ENCODE results near the gene KRTAP5-5.
"Not testable (repeated sequence)": the region's sequence is repeated elsewhere in the genome, so short reads cannot be mapped to it uniquely, and the experiment has no call there.

Gene KRTAP5-5

DNA sequence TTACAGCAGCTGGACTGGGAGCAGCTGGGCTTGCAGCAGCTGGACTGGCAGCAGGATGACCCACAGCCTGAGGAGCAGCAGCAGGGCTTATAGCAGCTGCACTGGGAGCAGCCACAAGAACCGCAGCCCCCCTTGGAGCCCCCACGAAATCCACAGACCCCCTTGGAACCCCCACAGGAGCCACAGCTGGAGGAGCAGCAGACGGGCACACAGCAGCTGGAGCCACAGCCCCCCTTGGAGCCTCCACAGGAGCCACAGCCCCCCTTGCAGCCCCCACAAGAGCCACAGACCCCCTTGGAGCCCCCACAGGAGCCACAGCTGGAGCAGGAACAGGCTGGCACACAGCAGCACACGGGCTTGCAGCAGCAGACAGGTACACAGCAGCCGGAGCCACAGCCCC, 21.7 kb upstream of the KRTAP5-5 start:
- DNase-seq = not testable (repeated sequence)

DNA sequence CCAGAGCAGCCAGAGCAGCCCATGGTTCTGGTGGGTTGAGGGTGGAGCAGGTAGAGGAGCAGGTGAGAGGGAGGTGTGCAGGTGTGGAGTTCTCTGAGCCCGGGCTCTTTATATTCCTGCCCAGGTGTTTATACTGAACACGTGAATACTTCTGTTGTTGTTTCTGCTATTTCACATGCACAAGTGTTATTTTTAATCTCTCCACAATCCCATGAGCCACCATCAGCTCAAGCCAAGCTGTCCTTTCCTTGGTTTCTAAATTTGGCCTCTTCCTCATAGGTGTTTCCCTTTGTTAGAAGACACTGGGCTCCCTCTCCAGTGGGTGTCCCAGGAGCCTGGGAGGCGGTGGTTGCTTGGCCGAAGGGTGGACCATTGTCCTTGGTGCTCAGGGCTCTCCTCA, 21.2 kb upstream of the KRTAP5-5 start, which contains the start of gene KRTAP5-3:
KRTAP5-3 (minus strand) TSS at position 101 of the 400 bp plus-strand sequence; CDS start at position 23, 78 bp downstream.
- DNase-seq = no peak

DNA sequence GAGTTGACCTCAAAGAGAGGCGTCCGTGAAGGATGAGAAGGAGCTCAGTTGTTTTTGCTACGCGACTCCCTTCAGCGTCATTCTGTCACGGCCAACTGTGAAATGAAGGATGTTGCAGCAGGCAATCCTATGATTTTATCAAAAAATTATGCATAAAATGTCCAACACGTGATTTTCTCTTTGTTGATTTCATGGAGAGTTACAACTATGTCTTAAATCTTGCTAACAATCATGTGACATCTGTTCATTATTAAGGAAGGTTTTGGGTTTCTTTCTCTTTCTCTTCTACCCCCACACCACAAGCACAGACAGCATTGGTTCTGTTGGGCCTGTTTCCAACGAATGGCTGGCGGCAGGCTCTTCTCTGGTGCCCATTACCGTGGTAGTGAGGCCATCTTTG, 11.3 kb upstream of the KRTAP5-5 start:
- DNase-seq = no peak

DNA sequence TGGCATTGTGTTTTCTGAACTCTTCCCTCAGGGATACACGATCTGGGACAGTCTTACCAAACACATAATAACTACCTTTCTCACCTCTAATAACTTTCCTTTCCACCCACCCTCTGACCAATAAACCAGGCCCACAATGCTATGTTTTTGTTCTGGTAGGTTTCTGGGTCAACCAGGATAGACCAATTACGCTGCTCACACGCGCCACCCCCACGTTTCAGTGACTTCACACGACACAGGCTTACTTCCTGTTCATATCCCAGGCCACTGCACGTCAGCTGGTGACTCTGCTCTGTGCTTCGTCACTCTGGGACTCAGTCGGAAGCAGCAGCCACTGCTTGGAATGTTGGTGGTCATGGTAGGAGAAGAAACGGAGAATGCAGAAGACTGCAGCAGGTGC, 10.1 kb upstream of the KRTAP5-5 start:
- peak; percentile 9 for DNase-seq

DNA sequence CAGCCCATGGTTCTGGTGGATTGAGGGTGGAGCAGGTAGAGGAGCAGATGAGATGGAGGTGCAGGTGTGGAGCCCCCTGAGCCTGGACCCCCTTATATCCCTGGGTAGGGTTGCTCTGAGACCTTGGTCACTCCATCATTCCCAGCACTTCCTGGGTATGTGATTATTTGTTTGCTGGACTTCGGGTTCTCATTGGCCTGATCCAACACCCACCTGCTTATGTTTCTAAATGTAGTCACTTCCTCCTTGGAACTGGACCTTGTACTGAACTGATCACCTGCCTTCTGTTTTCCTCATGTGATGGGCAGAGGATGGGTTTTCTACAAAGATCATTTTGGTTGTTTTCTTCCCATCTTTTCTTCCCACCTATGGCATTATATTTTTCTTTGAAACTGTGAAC, 7.5 kb upstream of the KRTAP5-5 start, which contains the start of gene KRTAP5-4:
KRTAP5-4 (minus strand) TSS at position 53 of the 400 bp plus-strand sequence; CDS start at position 8, 45 bp downstream.
- DNase-seq = no peak

DNA sequence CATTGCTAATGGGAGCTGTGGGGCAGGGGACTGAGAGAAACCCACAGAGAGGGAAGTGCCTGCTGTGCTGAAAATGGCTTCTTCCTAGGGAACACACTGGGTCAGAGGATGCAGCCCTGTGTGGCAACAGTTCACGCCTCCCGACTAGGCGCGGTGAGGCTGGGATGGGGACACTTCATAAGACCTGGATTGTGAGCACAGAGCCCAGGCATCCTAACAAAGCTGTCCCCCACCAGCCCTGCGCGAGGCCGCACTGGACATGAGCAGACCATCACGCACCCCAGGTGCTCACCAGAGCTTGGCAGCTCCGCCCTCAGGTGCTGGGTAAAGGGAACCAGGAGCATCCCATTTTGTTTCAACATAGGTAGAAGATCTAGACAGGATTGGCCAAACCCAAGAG, 5.9 kb upstream of the KRTAP5-5 start:
- no peak for DNase-seq

DNA sequence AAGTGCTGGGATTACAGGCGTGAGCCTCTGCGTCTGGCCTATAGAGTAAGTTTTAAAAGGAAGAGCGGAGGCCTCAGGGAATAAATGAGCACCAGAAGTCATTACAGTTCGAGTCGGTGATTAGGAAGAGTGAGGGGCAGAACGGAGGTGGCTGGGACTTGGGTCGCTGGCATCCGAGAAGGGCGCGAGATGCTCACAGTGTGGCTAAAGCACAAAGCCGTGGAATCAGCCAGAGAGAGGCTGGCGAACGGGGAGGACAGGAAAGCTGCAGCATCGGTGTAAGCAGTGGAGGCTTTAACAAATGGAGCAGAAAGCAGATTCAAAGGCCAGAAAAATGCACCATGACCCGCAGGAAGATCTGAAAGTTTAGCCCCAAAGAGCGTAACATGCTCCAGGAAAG, 5.0 kb upstream of the KRTAP5-5 start:
- DNase-seq = no peak

DNA sequence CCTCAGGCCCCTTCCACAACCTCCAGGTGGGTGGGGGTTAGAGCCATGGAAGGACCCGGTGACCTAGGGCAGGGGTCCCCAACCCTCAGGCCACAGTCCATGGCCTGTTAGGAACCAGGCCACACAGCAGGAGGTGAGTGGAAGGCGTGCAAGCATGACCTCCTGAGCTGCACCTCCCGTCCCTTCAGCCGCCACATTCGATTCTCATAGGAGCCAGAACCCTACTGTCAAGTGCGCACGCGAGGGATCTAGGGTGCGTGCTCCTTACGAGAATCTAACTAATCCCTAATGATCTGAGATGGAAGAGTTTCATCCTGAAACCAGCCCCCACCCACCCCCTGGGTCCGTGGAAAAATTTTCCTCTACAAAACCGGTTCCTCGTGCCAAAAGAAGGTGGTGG, 4.0 kb upstream of the KRTAP5-5 start:
- no peak for DNase-seq

DNA sequence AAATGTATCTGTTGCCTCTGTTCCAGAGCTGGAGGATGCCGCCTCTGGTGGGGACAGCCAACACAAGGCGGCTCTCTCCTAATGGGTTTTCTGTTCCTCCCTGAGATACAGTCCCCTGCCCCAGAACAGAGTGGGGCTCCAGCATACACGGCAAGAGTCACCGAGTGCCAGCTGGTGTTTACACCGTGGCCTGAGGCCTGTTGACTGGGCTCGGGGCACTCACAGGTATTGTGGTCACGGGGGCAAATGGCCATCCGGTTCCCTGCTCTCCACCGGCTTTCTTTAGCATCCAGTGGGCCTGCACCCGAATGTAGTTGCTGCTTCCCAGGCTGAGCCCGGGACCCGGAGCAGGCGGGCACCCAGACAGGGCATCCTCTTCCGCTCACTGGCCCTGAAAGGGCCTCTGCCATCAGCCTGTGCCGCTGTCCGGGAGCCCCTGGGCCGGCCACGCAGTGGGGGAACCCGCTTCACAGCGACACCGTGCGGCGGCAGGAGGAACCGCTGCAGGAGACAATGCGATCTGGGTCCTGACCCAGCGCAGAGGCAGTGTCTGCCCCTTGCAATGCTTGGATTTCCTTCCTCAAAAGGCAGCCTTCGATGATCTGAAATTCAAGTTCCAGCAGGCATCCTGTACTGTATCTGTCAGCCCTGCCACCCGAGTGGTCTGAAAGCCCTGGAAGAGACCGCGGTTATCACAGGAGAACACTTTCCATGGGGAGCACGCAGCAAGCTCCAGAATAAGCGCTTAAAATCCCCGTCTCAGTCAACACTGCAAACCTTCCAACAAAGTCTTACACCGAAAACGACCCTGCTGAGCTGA, 859 bp upstream of the KRTAP5-5 start:
- peak; percentile 47 for DNase-seq

DNA sequence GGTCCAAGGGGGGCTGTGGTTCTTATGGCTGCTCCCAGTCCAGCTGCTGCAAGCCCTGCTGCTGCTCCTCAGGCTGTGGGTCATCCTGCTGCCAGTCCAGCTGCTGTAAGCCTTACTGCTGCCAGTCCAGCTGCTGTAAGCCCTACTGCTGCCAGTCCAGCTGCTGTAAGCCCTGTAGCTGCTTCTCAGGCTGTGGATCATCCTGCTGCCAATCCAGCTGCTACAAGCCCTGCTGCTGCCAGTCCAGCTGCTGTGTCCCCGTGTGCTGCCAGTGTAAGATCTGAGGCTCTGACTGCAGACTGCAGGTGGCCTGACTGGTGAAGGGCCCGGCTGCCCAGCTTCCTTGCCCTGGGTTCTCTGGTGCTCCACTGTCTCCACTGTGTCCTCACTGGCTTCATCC, 696 bp downstream of the KRTAP5-5 start:
- no peak for DNase-seq

DNA sequence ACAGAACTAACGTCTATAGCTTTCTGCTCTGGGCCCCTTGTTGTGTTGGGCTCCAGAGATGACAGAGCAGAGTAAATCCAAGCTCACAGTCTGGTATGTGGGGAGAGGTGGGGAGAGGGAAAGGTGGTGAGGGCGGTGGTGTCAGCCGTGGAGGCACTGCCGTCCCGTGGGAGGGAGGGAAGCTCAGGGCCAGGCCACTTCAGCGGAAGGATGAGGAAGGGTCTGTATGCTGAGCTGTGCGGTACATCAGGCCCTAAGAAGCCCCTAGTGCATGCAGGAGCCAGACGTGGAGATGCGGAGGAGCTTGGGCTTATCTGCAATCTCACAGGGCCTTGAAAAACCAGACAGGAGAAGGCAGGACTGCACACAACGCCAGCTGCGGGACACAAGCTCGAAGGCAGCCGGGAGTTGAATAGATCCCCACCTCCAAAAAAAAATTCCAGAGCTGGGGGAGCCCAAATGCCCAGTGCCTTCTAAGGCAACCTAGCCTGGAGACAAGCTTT, 1.5 kb downstream of the KRTAP5-5 start:
- DNase-seq = no peak

DNA sequence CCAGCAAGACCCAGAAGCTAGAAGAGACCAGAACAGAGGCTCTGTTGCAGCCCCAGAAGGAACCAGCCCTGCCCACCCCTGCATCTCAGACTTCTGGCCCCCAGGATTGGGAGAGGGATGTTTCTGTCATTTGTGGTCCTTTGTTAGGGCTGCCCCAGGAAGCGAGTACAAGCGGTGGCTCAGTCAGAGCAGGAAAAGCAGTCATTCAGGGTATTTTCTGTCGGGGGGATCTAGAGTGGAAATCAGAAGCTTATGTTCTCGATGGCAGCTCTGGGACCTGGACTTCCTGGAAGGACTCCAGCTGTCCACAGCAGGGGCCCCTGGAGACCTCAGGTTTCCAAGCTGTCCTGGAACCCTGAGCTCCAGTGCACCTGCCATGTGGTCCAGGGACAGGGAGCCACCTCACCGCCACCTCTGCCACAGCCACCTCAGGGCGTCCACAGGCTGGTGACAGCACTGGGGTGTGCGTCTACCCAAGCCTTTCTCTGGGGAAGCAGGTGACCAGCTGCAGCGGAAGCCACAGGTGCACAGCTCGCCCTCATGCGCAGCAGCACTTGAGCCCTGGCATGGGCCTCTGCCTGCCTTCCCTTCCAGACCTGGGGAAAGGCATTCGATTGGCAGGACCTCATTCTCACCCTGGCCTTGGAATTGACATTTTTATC, 2.6 kb downstream of the KRTAP5-5 start:
- no peak for DNase-seq

DNA sequence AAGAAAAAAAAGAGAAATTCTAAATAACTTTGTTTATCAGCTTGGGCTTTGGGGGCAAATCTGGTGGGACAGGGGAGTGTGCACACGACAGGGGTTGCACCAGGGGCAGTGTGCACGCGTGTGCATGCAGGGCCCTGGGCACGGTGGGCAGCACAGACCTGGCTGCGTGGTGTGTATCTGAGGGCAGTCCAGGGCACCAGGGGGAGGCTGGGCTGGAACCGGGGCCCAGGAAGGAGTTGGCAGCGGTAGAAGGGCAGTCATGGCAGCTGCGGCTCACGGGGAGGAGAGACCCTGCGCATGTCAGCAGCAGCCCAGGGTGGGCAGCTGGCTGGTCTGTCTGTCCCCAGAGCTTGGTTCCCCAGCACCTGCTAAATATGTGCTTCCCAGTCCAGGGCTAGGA, 4.3 kb downstream of the KRTAP5-5 start:
- no peak for DNase-seq

DNA sequence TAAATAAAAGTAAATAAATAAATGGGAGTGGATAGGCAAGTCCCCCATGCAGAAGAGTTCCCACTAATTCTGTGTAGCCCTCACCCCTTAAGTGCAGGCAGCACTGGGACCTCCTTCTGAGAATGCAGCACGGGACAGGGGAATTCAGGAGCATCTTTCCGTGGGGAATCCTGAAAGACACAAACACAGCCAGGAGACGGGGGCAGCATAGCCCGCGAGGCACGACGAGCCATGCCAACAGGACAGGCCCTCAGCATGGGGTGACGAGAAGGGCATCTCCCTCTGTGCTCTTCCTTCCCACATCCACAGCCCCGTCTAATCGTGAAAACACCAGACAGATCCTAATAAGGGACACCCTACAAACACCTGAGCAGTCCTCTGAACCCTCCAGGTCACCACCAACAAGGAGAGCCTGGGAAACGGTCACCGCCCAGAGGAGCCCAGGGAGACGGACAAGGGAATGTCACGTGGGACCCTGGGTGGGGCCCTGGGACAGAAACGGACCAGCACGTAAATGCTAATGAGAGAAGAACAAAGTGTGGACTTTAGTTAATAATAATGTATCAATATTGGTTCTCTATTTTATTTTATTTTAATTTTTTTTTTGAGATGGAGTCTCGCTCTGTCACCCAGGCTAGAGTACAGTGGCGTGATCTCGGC, 6.8 kb downstream of the KRTAP5-5 start:
- DNase-seq = no peak

DNA sequence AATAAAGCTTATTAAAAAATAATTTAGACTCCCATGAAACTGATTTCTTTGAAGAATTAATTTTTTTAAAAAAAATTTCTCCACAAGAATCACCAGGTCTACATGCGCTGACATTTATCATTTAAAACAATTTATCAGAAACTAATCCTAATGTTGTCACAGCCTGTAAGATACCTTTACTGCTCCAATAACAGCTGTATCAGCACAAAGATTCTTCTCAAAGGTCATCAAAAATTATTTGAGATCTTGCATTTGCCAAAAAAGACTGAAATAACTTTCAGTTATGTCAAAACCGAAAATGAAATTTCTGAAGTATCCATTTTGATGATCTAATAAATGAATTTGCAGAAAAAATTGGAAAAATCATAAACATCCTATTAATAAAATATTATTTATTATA, 8.1 kb downstream of the KRTAP5-5 start:
- no peak for DNase-seq

DNA sequence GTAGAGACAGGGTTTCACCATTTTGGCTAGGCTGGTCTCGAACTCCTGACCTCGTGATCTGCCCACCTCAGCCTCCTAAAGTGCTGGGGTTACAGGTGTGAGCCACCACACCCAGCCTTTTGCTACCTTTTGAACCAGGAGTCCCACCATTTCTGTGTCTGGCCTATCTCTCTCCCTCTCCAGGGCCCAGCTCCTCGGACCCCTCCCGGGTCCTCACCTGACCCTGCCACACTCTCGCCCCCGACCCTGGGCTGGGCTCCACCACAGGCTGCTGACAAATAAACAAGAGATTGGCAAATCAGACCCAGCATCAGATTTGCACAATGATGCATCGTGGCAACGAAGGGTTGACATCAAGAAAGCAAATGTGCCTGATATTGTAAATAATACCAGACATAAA, 8.8 kb downstream of the KRTAP5-5 start:
- DNase-seq = no peak

DNA sequence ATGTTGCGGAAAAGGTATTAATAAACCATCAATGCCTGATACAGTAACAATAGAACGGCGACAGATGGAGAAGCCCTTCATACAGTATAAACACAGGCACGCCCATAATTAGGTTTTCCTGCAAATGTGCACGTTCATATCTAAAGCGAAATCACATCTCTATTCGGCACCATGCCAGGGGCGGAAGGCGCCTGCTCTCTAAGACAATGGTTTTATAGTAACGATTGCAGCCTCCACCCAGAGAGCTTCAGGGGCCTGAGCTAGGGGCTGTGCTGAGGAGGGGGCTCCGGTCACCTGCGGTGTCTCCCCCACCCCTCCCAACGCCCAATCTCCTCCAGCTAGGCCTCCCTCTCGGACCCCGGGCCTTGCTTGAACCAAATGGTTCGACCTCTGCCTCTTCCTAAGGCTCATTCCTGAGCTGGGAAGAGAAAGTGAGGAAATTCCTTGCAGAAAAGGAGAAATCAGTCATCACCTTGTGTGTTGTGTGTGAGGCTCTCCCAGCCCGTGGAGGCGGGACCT, 9.6 kb downstream of the KRTAP5-5 start:
- no peak for DNase-seq

DNA sequence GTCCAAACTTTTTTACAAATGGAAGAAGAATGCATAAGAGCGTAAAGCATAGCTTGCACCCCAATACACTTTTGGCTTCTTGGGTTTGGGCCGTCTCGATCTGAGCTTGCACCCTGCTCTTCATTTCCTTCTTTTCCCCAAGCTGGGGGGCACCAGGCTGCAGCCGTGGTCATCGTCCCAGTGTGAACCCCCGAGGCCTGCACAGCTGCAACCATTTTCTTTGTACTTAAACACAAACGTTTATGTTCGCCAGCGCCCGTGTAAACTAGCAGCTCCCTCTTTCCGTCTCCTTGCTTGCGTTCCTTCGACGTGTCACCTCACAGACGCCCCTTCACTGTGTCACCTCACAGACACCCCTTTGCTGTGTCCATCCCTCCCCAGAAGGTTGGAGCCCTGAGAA, 10.1 kb downstream of the KRTAP5-5 start:
- no peak for DNase-seq

DNA sequence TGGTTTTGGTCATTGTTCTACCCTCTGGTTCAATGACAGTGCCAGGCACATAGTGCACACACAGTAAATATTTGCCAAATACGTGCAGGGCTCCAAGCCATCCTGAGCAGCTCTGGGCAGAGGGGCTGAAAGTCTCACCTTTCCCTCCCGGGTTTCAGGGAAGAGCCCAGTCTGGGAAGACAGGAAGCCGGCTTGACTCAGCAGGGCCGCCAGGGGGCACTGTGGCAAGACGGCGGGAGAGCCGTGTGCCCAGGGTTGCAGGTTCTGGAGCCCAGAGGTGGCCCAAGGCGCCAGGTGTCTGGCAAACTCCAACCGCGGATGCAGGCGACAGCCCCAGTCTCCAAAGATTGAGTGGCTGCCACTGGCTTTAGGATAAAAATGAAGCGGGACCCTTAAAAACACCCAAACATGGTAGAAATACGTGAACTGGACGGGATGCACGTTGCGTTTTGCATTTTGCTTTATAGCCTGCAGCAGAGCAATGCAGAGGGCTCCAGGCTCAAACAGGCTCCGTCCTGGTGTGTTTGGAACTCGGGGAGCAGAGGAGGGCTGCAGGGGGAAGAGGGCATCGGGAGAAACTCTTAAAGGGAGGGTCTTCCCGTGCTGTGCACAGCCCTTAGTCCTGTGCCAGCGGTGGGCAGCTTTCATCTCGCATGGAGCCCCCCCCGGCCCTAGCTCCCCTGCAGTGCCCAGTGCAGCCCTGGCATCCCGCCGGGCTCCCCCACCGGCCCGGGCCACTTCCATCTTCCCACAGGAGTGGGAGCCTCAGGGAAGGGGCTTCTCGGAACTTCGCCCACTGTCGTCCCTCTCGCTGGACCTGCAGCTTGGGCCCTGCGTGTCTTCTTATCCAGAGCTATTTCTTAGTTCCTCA, 10.7 kb downstream of the KRTAP5-5 start:
- peak; percentile 4 for DNase-seq

DNA sequence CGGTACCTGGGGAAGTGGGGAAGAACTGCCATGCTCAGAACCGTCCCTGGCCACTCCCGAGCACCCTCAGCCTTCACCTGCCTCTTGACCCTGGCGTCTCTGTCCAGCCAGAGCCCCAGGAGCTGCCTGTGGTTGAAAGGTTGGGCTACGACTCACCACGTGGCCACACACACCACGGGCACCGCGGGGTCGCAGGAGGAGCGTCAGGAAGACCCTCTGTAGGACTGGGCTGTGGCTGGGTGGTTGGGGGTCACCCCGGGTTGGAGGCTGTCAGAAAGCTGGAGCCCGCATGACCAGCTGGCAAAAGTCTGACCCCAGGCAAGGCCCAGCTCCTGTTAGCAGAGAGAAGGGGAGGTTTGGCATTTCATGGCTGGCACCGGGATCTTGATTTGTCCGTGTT, 11.5 kb downstream of the KRTAP5-5 start:
- no peak for DNase-seq

DNA sequence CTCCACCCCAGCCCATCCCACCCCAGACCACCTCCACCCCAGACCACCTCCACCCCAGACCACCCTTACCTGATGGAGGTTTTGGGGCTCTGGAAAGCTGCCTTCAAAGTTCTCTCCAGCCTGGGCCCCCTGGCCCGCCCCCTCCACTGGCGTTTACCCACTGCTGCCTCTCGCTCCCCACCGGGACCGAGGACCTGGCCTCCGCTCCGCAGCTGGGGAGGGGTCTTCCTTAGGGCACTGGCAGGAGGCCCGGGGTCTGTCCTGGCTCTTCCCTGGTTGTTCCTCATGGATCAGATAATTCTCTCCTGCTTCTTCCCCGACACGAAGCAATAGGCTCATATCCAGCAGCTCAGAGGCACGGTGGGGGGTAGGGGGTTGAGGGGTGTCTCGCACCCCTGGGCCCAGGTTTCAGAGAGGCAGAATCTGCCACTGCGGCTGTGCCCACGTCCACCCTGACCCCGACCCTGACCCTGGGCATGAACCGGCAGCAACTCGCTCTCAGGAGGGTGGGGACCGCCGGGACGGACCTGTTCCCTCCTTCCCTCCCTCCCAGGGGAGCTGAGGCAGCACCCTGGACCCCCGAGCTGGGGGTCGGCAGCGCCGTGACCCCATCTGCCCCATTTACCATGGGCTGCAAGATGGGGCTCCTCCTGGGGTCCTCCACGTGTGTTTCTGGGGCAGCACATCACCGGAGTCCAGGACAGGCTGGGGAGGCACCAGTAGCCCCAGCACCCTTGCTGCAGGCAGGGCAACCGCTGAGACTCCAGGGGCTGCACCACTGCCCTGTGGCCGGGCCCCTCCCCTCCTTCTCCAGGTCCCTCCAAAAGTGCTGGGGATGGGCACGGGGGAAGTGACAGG, 12.9 kb downstream of the KRTAP5-5 start:
- DNase-seq = no peak

Data from stimulated activated naive CD4-positive, alpha-beta T cell treated with Interleukin-2 at 50 U/mL for 16 hours (primary cell).